ENCODE data around the gene WASL.

DNA sequence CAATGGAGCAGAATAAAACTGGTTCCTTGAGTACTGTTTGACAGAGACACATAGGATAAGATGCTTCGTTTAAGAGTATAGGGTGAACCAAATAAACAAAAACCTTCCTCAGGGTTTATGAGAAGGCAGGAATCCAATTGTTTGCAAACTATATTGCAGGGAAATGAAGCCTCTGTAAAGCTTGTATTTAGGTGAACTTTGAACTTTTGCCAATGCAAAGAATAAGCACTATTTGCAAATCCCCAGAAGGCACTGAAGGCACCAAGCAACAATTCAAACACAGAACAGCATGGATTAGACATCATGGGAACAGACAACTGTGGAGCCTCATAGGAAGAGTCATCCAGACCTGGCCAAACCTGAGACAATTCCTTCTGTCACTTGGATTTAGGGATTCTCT lies 47.1 kb upstream of the WASL start:
- TF ChIP-seq CTCF (IDR thresholded peaks at IDR 0.05; ENCODE audit: low read length) (no peak), EZH2 (IDR thresholded peaks at IDR 0.05; ENCODE audit: borderline replicate concordance, low read length) (no peak)
